A549 treated with AZD9567 at 1 μM for 4 hours (cell line): ENCODE results near the gene MTPN. TPM values are rescaled to one million over a fixed set of nuclear protein-coding genes. Genes with fewer than 3 reads are reported as not detected.

Experiments used
- total RNA-seq: library from RNA; stranded (reverse); fragments of 200-300 nt; extraction: Qiagen RNA extraction; gene quantifications from 5 replicates; pipeline ENCODE4 v1.2.3, GENCODE V29; 2022; ENCODE audit not compliant: insufficient read depth

Gene MTPN, protein sequence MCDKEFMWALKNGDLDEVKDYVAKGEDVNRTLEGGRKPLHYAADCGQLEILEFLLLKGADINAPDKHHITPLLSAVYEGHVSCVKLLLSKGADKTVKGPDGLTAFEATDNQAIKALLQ
- total RNA-seq: 90.9 to 128 TPM (median 114 TPM) in 5 replicates

DNA sequence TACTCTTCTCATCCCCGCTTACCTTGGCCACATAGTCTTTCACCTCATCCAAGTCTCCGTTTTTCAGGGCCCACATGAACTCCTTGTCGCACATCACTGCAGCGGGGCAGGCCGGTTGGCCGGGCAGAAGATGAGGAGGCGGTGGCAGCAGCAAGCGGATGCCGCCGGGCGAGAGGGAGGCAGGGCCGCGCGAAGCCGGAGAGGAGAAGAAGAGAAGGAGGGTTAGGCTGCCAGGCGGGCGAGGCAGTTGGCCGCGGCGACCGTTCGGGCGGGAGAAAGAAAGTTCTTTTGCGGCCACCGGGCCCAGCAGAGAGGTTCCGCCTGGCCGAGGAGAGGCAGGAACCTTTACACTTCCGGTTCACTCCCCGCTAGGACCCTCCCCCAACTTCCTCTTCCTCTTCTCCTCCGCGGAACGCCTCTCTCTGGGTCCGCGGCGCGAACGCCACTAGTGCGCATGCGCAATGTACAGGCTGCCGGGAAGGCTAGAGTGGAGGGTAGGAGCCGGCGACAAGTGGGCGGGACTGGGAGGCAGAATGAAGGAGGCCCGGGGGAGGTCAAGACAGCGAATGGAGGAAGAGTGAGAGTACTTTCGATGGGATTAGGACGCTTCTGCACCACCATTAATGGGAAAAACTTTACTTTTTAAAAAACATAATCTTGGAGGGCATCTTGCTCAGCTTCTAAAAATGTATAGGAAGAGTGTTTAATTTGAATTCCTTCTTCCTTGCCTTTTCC is at the start of gene MTPN:
Gene MTPN, minus strand, starts transcription at position 353 of the 735 bp plus-strand sequence. Its CDS starts 259 bp downstream, at position 94.

Other genes with a start within 250 kb of the MTPN start
- not detected in 5 replicates for gene SLC13A4, start 249.2 kb downstream of the MTPN start, total RNA-seq
- 0.07 TPM in 1 of 5 replicates, not detected in the others for gene FAM180A, start 228.5 kb downstream of the MTPN start, total RNA-seq